Type B pancreatic cell (in vitro differentiated cells): Measurements from ENCODE around the gene LCE1E. TPM values are rescaled to one million over a fixed set of nuclear protein-coding genes. Genes with fewer than 3 reads are reported as not detected.

Source experiments
- DNase-seq: peaks from one replicate; pipeline ENCODE4 v3.0.0; 2021; ENCODE audit warnings: mixed read lengths; ENCODE audit not compliant: unreplicated experiment; ENCODE audit errors: extremely low spot score
- H3K27ac Mint-ChIP-seq: 2 replicates; pipeline ENCODE4 v1.8.0; 2021; ENCODE audit warnings: mild to moderate bottlenecking, mixed read lengths
- H3K27me3 Mint-ChIP-seq: 2 replicates; pipeline ENCODE4 v1.8.0; 2021; ENCODE audit warnings: mixed read lengths
- H3K36me3 Mint-ChIP-seq: 2 replicates; pipeline ENCODE4 v1.8.0; 2021; ENCODE audit warnings: mixed read lengths
- H3K4me1 Mint-ChIP-seq: one replicate; pipeline ENCODE4 v1.8.0; 2021; ENCODE audit warnings: mixed read lengths; ENCODE audit not compliant: unreplicated experiment
- H3K4me3 Mint-ChIP-seq: 2 replicates; pipeline ENCODE4 v1.8.0; 2021; ENCODE audit warnings: mild to moderate bottlenecking, mixed read lengths
- H3K9me3 Mint-ChIP-seq: 2 replicates; pipeline ENCODE4 v1.8.0; 2021; ENCODE audit warnings: mixed read lengths
- CTCF ChIP-seq: fragments of 200-600 bp; sonication (generic); conservative IDR thresholded peaks from 2 replicates; pipeline ENCODE4 v1.5.0; 2021; ENCODE audit warnings: antibody characterized with exemption, mild to moderate bottlenecking
- long read RNA-seq: library from polyadenylated mRNA; unstranded; transcript quantifications from one replicate; pipeline ENCODE4 v2.0.0, GENCODE V29; 2020
- total RNA-seq: library from RNA; stranded (reverse); gene quantifications from 2 replicates; pipeline ENCODE4 v1.2.1, GENCODE V29; 2021; ENCODE audit warnings: low replicate concordance

Gene LCE1E, protein sequence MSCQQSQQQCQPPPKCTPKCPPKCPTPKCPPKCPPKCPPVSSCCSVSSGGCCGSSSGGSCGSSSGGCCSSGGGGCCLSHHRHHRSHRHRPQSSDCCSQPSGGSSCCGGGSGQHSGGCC
- total RNA-seq, result not detected in 2 replicates
- long read RNA-seq, result 0 reads

GRCh38 chr1:152786077-152786476 is at the start of gene LCE1E:
LCE1E (plus strand) TSS chr1:152786257; CDS start chr1:152787300, 1,043 bp downstream.
- TF ChIP-seq CTCF, result no peak
- Mint-ChIP-seq H3K9me3 (no peaks in the 10 kb centered on the region), H3K4me3 (no peak within 1 kb of the TSS), H3K27ac (no peak within 1 kb of the TSS), H3K27me3 (no peaks in the 10 kb centered on the region), H3K36me3 (no peaks in the 10 kb centered on the region), H3K4me1 (no peaks in the 10 kb centered on the region)
- no peak for DNase-seq

GRCh38 chr1:152737997-152738396 is 48.1 kb upstream of the LCE1E start:
- DNase-seq, result no peak
- H3K4me3 Mint-ChIP-seq, result no peak overlapping the region

GRCh38 chr1:152739841-152740240 is 46.2 kb upstream of the LCE1E start:
- no peak for TF ChIP-seq CTCF
- Mint-ChIP-seq H3K27me3 (no peaks in the 10 kb centered on the region), H3K4me3 (no peak overlapping the region), H3K27ac (no peak overlapping the region), H3K9me3 (peaks cover 6% of the 10 kb centered on the region), H3K36me3 (no peaks in the 10 kb centered on the region), H3K4me1 (no peaks in the 10 kb centered on the region)
- DNase-seq, result no peak

More at GRCh38 chr1:152737997-152738396, 48.1 kb upstream of the LCE1E start:
- no peaks in the 10 kb centered on the region for H3K27me3 Mint-ChIP-seq
- no peak overlapping the region for H3K27ac Mint-ChIP-seq
- no peaks in the 10 kb centered on the region for H3K4me1 Mint-ChIP-seq
- H3K36me3 Mint-ChIP-seq, result no peaks in the 10 kb centered on the region
- peaks cover 6% of the 10 kb centered on the region for H3K9me3 Mint-ChIP-seq
- TF ChIP-seq CTCF, result no peak

- Mint-ChIP-seq H3K27ac (no peak overlapping the region), H3K4me3 (no peak overlapping the region), H3K9me3 (peaks cover 14% of the 10 kb centered on the region), H3K36me3 (no peaks in the 10 kb centered on the region), H3K27me3 (no peaks in the 10 kb centered on the region), H3K4me1 (no peaks in the 10 kb centered on the region)
- no peak for TF ChIP-seq CTCF
- no peak for DNase-seq
Observed at GRCh38 chr1:152741656-152742055, 44.4 kb upstream of the LCE1E start.

- no peak for DNase-seq
- H3K36me3 Mint-ChIP-seq, result no peaks in the 10 kb centered on the region
- TF ChIP-seq CTCF, result no peak
- no peaks in the 10 kb centered on the region for H3K4me1 Mint-ChIP-seq
- H3K4me3 Mint-ChIP-seq, result no peak overlapping the region
- H3K9me3 Mint-ChIP-seq, result peaks cover 21% of the 10 kb centered on the region
- H3K27me3 Mint-ChIP-seq, result no peaks in the 10 kb centered on the region
- no peak overlapping the region for H3K27ac Mint-ChIP-seq
Observed at GRCh38 chr1:152743371-152744145, 42.5 kb upstream of the LCE1E start.
